MV-4-11 (cell line): ENCODE measurements around the gene CYSTM1.
"Not testable (repeated sequence)": the region's sequence is repeated elsewhere in the genome, so short reads cannot be mapped to it uniquely, and the experiment has no call there.

Experiments used
- DNase-seq: peaks from one replicate; lab custom pipeline; 2025; lab: John Stamatoyannopoulos, UW

CYSTM1 gene

GRCh38 chr5:140150201-140150600, 24.8 kb upstream of the CYSTM1 start:
- DNase-seq: no peak

GRCh38 chr5:140151144-140152021, 23.6 kb upstream of the CYSTM1 start:
- no peak for DNase-seq

- DNase-seq: no peak
Measured at GRCh38 chr5:140152022-140152999, 22.7 kb upstream of the CYSTM1 start.

GRCh38 chr5:140153255-140153654, 21.7 kb upstream of the CYSTM1 start:
- DNase-seq: no peak

GRCh38 chr5:140153905-140154304, 21.1 kb upstream of the CYSTM1 start:
- DNase-seq: no peak

DNA sequence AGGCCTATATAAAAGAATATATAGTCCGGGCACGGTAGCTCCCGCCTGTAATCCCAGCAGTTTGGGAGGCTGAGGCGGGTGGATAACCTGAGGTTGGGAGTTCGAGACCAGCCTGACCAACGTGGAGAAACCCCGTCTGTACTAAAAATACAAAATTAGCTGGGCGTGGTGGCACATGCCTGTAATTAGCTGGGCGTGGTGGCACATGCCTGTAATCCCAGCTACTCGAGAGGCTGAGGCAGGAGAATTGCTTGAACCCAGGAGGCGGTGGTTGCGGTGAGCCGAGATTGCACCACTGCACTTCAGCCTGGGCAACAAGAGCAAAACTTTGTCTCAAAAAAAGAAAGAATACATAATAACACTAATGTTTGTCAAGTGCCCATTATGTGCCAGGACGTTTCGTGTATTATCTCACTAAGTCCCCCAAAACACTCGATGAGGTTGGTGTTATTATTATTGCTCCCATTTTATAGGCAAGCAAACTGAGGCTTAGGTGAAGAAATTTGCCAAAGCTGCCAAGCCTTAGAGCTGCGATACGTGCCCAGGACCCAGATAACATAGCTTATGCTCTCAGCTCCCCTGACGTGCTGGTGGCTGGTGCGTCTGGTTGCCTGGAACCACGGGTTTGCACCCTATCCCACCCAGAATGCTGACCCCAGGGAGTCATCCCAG, 20.1 kb upstream of the CYSTM1 start:
- DNase-seq: not testable (repeated sequence)

GRCh38 chr5:140157032-140157781, 17.8 kb upstream of the CYSTM1 start:
- peak; percentile 74 for DNase-seq

DNA sequence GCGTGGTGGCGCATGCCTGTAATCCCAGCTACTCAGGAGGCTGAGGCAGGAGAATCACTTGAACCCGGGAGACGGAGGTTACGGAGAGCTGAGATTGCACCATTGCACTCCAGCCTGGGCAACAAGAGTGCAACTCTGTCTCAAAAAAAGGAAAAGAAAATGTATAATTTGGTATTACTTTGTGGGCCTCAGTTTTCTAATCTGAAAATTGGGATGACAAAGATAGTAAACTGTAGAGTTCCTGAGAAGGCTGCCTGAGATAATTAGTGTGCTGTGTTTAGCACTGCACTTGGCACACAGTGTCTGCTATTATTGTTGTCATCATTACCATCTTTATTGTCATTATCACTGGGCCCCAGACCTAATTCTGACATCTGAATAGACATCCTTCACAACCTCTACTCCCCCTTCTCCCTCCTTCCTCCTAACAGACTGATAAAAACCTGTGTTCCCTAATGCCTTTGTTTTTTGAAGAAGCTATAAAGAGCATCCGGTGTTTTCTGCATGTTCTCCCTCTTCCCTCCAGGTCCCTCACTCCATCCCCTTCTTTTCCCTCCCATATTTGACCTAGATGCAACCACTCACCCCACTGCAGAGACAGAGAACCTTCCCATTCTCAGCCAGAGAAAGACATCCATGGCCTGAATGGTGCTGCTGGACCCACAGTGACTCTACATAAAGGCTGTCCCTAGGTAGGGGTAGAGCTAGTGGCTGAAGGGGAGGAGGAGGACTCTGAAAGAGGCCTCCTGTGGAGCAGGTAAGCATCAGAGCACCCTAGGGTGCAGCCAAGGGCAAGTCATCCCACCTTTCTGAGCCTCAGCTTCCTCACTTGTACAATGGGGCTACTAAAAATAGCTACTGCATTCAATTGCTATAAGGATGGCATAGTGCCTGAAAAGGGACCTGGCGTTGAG, 15.7 kb upstream of the CYSTM1 start:
- no peak for DNase-seq

DNA sequence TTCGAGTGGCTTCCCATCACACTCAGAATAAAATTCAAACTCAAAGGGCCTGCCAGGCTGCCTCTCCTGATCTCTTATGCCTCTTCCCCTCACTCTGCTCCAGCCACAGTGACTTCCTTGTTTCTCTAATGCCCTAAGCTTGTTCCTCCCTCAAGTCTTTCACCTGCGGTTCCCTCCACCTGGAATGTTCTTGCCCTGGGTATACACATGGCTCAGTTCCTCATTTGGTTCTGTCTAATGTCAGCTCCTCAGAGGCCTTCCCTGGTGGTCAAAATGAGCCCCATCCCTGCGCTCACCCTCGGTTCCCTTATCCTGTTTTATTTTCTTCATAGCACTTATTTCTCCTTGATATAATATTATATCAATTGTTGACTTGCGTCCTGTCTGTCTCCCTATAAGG, 12.7 kb upstream of the CYSTM1 start:
- DNase-seq: peak; percentile 37

GRCh38 chr5:140162781-140163180, 12.2 kb upstream of the CYSTM1 start:
- no peak for DNase-seq

DNA sequence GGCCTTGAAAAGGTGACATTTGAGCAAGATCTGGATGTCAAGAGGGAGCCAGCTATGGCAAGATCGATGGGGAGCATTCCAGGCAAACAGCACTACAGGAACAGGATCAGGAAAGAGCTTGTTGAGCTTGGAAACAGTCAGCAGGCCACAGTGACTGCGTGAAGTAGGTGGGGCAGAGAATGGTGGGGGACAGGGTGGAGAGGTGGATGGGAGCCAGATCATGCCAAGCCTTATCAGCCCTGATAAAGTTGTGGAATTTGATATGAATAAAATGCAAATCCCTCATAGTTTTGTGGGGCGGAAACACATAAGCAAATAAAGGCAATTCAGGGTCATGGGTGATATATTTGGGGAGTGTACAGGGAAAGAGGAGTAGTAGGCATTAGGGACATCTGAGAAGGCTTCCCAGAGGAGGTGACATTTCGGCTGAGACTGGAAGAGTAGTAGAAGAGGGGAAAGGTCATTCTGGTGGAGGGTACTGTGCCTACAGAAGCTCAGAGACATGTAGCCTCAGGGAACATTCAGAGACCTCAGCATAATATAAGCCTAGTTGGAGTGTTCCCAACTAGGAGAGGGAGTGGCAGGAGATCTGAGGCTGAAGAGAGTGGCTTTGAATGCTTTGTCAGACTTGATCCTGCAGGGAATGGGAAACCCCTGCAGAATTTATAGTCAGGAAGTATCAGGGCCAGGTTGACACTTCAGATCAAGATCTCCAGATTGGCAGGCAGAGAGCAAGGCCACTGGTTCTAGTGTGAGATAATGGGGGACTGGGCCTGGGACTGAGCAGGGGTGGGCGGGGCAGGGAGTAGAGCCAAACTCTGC, 9.7 kb upstream of the CYSTM1 start:
- DNase-seq: no peak

DNA sequence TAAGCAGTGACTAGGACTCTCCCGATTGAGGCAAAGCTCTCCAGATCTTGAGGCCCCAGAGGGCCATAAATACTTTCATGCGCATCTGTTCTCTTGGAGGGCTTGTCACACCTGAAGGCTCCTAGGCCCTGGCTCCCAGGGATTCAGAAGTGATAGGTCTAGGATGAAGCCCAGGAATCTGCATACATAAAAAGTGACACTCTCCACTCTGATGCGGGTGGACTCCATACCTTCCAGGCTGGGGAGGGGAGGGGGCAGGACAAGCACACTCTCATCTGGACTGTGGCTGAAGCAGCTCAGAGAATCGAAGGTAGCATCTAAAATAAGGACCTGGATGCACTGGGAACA, 9.1 kb upstream of the CYSTM1 start:
- DNase-seq: no peak

DNA sequence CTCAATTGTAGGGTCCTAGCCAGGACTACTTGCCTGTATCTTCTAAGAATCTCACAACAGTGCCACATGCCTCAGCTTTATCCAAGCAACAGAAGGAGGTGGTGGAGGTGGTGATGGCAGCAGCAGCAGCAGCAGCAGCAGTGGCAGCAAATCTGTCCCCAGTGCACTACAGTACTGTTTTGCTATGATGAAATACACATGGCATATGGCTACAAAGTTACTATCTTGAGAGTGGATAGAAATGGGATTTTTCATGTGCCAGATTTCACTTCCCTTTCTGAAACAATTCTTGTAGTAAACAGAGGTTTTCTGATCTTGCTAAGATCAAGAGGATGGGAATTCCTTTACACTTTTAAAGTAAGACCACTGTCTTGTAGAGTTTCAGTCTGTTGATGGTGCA, 8.1 kb upstream of the CYSTM1 start:
- peak; percentile 90 for DNase-seq

DNA sequence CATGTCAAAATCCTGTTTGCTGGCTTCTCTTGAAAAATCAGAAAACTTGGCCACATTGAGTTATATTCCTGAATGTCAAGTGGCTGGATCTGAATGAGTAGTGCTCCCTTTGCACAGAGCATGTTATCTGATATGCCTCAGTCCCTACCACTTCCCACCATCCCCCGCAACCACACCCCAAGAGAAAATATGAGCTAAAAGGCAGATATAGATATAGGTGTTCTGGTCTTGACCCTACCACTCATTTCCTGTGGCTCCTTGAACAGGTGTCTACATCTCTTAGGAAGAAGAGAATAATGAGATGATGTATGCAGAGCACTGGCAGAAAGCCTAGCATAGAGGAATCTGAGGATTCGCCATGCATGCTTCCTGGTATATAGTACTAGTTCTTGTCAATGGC, 6.6 kb upstream of the CYSTM1 start:
- no peak for DNase-seq

DNA sequence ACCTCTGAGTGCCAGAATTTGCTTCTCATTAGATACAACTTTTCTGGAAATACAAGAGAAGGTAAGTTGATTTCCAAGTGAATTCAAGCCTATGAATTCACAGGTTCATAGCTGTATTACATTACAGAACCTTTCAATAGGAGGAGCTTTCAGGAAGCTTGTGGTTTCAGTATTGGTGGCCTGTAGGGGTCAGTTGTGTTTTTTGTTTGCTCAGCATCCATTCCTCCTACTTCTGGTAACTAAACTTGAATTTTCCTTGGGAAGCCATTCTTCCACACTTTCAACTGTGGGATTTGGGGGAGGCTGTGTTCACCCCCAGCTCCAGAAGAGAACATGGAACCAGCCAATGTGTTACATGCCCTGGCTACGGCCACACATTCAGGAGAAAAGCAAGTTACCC, 5.6 kb upstream of the CYSTM1 start:
- DNase-seq: peak; percentile 31

GRCh38 chr5:140172483-140172882, 2.5 kb upstream of the CYSTM1 start:
- no peak for DNase-seq

- DNase-seq: no peak
Measured at GRCh38 chr5:140174014-140174413, 974 bp upstream of the CYSTM1 start.

DNA sequence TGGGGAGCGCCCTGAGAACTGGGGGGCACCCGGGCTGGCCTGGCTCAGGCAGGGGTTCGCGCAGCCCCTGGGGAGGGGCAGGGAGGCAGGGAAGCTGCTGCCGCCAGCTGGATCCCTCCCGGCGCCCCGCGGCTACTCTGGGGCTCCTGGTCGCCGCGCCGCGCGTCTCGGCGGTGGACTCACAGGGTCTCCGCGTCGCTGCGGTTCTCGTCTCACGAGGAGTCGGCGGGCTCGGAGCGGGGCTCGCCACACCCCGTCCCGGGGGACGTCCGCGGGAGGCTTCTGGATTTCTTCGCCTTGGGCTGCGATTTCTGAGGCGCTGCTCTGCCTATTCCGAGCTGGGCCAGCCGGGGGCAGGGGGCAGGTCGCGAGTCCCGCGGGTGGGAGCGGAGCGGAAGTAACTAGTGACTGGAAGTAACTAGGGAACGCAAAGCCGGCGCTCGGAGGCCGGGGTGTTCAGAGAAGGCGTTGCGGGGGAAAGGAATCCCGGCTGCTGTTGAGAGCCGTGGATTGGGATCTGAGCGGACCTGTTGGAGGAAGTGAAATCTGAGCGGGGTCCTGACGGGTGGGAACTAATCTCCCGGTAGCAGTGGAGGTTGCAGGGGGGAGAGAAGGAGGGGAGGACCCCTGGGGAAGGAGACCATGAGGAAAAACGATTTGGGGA, 511 bp downstream of the CYSTM1 start:
- DNase-seq: peak; percentile 74

DNA sequence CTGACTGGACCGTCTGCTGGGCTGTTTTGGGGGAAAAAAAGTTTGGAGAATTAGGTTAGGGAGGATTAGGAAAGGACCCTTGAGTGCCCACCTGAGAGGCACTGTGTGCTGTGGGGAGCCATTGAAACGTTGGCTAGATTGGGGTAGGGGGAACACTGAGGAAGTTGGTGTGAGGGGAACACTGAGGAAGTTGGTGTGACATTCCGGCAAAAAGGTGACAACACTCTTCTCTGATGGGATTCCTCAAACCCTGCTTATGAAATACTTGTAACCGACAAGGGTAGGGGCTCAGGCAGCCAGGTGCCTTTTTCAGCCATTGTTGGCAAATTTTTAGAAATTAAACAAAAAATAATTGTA, 1.0 kb downstream of the CYSTM1 start:
- DNase-seq: no peak
